Epithelial cell of alveolus of lung (primary cell): ENCODE results near the gene PAPOLG. TPM values are rescaled to one million over a fixed set of nuclear protein-coding genes. Genes with fewer than 3 reads are reported as not detected.

Experiments used
- total RNA-seq: library from RNA; depleted of rRNA; stranded (reverse); fragments of >200 nt; gene quantifications from 2 replicates; pipeline ENCODE4 v1.2.1, GENCODE V29; 2015

PAPOLG gene
- 12.8 and 13.4 TPM in 2 replicates for total RNA-seq

GRCh38 chr2:60756097-60757087, at the start of gene PAPOLG:
Gene PAPOLG (plus strand): TSS chr2:60756268. CDS start chr2:60756479, 211 bp downstream.

Other genes starting within 250 kb of the PAPOLG start
- gene BCL11A, start 202.6 kb upstream of the PAPOLG start, total RNA-seq = 2.5 and 5.4 TPM in 2 replicates
- 6.6 and 7.5 TPM in 2 replicates for gene REL, start 125.3 kb downstream of the PAPOLG start, total RNA-seq